GM11168 (cell line): ENCODE measurements around the gene RELCH.
"Not testable (repeated sequence)": the region's sequence is repeated elsewhere in the genome, so short reads cannot be mapped to it uniquely, and the experiment has no call there.

Source experiments
- in situ Hi-C: fragments of 300-500 bp; cut with MboI; formaldehyde crosslinking; loops from one replicate; pipeline ENCODE4 v1.12.0; 2022; ENCODE audit warnings: low sequenced_read_pairs; ENCODE audit not compliant: unreplicated experiment

Gene RELCH

GRCh38 chr18:62186774-62187542 is at the start of gene RELCH, which contains the start of gene PIGN:
Gene RELCH, plus strand, starts transcription at chr18:62187255. Its CDS starts 251 bp downstream, at chr18:62187506.
Gene PIGN, minus strand, starts transcription at chr18:62187056. Its CDS starts 25,703 bp downstream, at chr18:62161353.
- in situ Hi-C loops: loop anchor here (25.0 kb wide), 1 partner anchor 375 kb away; no protein-coding TSS in a partner anchor

- in situ Hi-C loops: loop anchor here (25.0 kb wide), 1 partner anchor 551 kb away; no protein-coding TSS in a partner anchor
Observed at GRCh38 chr18:62138461-62139235, 48.4 kb upstream of the RELCH start.

- in situ Hi-C loops: loop anchor here (25.0 kb wide), 1 partner anchor 553 kb away; no protein-coding TSS in a partner anchor
Observed at GRCh38 chr18:62140259-62140658, 46.8 kb upstream of the RELCH start.

- in situ Hi-C loops: loop anchor here (25.0 kb wide), 1 partner anchor 557 kb away; no protein-coding TSS in a partner anchor
Observed at GRCh38 chr18:62144338-62144737, 42.7 kb upstream of the RELCH start.

DNA sequence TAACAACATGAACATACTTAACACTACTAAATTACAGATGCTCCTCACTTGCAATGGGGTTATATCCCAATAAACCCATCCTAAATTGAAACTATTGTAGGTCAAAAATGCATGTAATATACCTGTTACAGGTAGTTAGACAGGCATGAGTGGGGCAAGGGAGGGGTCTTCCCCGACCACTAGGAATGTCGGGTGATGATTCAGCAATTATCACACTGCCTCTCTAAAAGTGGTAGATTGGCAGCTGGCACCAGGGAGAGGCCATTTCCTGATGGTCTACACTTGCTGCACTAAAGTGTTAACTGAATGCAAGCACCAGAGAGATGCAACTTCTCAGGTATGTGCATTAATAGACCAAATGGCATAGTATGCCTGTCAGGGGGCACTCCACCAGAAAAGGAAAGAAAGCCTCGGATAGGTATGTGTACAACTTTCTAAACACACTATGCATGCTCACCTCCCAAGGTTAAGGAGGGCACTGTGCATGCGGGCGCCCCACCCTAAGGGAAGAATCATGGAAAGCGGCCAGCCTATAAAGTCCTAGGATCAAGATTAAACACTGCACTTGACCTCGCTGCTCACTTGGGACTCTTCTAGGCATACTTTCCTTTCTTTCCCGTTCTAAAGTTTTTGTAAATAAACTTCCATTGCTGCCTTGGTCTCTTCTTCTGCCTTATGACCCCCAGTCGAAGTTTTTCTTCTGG is 35.8 kb upstream of the RELCH start:
- in situ Hi-C loops: no loop called here

DNA sequence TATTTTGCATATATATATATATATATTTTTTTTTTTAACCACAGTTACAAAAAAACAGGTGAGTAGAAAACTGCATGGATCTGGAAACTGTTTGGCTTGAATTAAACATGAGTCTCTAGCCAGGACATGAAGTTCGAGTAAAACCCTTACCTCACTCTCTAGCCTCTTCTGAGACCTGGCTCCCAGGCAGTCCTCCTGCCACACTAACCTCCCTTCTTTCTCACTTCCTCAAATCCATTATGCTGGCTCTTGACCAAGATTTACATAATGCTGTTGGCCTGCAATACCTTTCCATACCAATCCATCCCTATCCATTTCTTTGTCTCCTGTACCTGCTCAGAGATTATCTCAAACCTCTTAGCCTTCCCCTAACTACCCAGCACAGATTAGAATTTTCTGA is 34.2 kb upstream of the RELCH start:
- in situ Hi-C loops: no loop called here

- in situ Hi-C loops: no loop called here
Observed at GRCh38 chr18:62157843-62158242, 29.2 kb upstream of the RELCH start.

DNA sequence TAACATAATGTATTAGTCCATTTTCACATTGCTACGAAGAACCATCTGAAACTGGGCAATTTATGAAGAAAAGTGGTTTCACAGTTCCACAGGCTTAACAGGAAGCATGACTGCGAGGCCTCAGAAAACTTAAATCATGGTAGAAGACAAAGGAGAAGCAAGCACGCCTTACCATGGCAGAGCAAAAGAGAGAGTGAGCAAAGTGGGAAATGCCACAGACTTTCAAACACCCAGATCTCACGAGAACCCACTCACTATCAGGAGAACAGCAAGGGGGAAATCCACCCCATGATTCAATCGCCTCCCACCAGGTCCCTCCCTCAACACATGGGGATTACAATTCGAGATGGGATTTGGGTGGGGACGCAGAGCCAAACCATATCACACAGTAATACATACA is 22.7 kb upstream of the RELCH start:
- in situ Hi-C loops: no loop called here

- in situ Hi-C loops: no loop called here
Observed at GRCh38 chr18:62164855-62165487, 22.1 kb upstream of the RELCH start.

DNA sequence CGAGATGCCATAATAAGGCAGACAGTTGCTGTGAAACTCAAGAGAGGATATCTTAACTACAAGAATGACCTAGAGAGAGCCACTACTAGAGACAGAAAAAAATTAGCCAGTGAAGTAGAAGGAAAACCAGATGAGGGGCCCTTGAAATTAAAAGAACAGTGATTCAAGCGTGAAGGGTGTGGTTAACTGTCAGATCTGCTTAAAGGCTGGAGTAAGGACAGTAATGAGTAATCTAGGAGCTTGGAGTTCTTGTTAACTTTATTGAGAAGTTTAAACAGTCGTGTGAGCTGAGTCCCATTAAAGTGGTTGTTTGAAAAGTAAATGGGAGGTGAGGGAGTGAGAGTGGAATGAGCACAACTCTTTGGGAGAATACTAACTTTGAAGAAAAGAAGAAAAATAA is 21.5 kb upstream of the RELCH start:
- in situ Hi-C loops: no loop called here

GRCh38 chr18:62166524-62166923 is 20.5 kb upstream of the RELCH start:
- in situ Hi-C loops: not testable (repeated sequence)

GRCh38 chr18:62170857-62171256 is 16.2 kb upstream of the RELCH start:
- in situ Hi-C loops: no loop called here

- in situ Hi-C loops: no loop called here
Observed at GRCh38 chr18:62172298-62172697, 14.8 kb upstream of the RELCH start.

DNA sequence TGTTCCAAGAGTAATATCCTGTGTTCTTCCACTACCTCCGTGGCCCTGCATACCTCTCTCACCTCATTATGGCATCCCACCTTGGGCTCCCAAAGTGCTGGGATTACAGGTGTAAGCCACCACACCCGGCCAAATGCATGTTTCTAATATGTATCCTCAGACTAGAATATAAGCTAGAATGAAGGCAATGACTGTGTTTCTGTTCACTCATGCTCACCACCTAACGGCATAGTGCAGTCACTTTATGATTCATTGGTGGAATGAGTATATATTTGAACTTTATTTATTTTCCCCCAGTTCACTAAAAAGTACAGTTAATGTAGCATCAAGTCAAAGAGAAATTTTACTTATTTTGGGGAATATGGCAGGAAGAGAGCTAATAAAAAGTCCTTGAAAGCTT is 11.5 kb upstream of the RELCH start:
- in situ Hi-C loops: loop anchor here (25.0 kb wide), 1 partner anchor 387 kb away; no protein-coding TSS in a partner anchor

DNA sequence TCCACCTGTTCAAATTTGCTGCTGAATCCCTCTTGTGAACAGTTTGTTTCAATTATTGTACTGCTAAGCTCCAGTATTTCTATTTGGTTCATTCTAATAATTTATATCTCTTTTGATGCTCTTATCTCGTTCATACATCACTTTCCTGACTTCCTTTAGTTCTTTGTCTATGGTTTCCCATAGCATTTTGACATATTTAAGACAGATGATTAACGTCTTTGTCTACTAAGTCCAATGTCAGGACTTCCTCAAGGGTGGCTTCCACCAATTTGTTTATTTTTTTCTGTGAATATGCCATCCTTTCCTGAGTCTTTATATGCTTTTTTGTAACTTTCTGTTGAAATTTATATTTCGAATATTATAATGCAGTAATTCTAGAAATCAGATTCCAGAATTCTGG is 9.8 kb upstream of the RELCH start:
- in situ Hi-C loops: loop anchor here (25.0 kb wide), 1 partner anchor 385 kb away; no protein-coding TSS in a partner anchor

- in situ Hi-C loops: loop anchor here (25.0 kb wide), 1 partner anchor 383 kb away; no protein-coding TSS in a partner anchor
Observed at GRCh38 chr18:62179213-62179612, 7.8 kb upstream of the RELCH start.

DNA sequence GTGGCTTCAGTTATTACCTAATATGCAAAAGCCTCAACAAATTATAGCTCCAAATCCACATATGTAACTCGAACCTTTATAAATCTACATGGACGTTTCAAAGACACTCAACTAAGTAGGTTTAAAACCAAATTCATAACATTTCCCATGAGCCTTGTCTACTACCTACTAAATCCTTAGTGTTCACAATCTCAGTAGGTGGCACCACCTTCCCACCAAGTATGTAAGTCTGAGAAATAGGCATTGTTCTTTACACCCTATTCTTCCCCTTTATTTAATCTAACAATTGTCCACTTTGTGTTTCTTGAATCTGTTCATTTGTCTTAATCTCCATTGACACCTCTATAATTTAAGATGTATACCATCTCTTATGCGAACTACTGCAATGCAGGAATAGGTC is 4.8 kb upstream of the RELCH start:
- in situ Hi-C loops: loop anchor here (25.0 kb wide), 1 partner anchor 380 kb away; no protein-coding TSS in a partner anchor

GRCh38 chr18:62183578-62184195 is 3.4 kb upstream of the RELCH start:
- in situ Hi-C loops: loop anchor here (25.0 kb wide), 1 partner anchor 379 kb away; no protein-coding TSS in a partner anchor

- in situ Hi-C loops: loop anchor here (25.0 kb wide), 1 partner anchor 376 kb away; no protein-coding TSS in a partner anchor
Observed at GRCh38 chr18:62186499-62186773, 619 bp upstream of the RELCH start.
